Middle frontal gyrus (tissue), 1 donor: ENCODE measurements around the gene ZFYVE9.

Experiments
- DNase-seq: peaks from one replicate; pipeline ENCODE4 v3.0.0-alpha.2; 2015; ENCODE audit warnings: low spot score; ENCODE audit errors: extremely low spot score

The ZFYVE9 gene

DNA sequence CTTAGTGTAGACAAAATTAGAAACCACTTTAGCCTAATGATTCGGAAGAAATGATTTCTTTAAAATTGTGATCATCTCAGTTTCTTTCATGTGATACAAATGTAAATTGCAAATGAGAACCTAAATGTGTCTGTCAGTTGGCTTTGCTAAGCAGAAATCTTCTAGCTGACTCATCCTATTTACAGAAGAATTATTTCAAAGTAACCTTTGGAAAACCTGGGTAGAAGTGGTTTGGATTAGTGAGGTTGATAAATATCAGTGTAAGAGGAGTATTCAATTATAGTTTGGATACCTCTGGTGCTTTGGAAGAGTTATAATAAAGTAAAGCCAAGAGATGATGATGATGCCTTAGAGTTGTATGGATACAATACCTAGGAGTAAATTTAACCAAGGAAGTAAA lies 186.7 kb downstream of the ZFYVE9 start:
- DNase-seq = no peak

DNA sequence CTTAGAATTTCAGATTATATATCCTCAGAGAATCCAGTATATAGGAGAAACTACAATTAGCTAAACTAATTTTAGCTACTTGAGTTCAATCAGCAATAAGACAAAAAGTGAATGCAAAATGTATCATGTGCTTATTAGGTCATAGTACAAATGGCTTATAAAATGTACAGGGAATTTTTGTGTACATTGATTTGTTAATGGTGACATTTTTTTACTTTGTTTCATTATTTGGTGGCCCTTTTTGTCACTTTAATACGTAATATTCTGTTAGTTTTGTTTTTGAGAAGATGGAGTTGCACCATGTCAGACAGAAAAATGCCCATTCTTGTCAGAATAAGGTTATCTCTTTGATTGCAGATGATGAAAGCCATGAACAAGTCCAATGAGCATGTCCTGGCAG lies 190.5 kb downstream of the ZFYVE9 start:
- no peak for DNase-seq

DNA sequence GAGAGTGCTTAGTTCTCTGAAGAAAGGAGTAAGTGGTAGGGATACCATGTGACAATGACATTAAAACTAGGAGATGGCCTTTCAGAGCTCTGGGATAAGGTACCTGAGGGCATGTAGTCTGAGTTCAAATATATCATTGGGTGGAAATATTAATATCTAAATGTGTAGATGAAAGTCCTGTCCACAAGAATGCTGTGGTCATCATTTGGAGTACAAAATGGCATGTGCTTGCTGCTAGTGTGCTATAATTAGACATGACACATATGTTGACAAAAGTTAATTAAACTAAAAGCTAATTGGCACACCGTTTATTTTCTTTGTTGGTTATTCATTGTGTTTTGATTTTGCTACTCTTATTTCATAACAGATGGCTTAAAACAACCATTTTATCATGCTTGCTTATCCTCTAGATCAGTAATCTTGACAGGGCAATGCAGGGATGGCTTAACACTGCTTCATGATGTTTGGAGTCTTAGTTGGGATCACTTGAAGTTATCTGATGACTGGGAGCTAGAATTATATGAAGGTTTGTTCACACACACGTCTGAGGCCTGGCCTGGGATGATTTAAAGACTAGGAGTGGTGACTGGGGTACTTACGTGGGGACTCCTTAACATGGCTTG lies 193.1 kb downstream of the ZFYVE9 start:
- no peak for DNase-seq

DNA sequence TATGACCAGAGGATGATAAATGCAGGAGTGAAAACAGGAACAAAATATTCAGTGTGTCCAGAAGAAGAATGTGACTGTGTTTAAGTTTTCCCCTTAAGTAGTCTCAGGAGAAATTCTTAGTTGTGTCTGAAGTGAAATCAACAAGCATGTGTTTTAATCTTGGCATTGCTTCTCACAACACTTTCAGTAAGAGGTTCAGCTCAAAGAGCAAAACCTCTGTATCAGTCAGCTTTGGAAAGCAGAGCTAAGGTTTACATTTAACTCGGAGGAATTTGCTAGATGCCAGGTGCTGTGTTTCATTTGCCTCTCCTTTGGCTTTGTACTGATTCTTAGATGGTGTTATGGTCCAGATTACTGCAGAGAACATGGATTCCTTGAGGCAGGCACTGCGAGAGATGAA lies 195.6 kb downstream of the ZFYVE9 start:
- DNase-seq = no peak

DNA sequence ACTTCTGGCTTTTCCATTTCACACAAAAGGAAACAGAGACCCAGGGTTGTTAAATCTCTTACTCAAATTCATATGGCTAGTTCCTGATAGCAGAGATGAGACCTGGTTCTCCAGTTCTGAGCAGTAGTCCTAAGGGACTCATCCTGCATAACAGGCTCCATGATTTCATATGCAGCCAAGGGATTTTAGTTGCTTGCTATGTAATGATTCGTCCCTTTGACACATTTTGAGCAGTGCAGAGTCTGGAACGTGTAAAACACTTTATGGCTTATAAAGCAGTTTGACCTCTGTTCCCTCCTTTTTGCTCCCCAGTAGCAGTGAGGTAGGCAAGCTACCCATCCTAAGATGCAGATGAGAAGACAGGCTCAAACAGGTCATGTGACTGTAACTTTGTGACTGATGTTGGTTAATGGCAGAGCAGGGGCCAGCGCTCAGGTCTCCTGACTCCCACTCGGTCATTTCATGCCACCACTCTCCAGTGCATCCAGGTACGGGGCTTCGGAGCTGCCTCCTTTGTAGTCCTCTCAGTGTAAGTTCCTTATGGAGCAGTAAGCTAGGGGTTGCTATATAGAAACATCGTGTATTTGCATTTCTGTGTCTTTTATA lies 199.9 kb downstream of the ZFYVE9 start:
- DNase-seq = no peak

DNA sequence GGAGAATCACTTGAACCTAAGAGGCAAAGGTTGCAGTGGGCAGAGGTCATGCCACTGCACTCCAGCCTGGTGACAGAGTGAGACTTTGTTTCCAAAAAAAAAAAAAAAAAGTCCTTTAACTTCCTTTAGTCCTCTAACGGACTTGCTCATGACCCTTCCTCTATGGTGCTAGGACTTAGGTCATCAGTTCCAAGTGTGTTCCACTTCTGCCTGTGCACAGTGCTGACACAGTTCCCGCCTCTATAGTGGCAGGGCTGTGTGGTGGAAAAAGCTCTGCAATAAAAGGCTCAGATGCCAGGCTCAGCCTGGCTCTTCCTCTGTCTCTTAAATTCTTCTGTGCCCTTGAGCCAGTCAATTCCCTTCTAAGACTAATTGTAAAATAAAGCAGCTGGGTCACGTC lies 202.1 kb downstream of the ZFYVE9 start:
- DNase-seq = no peak

DNA sequence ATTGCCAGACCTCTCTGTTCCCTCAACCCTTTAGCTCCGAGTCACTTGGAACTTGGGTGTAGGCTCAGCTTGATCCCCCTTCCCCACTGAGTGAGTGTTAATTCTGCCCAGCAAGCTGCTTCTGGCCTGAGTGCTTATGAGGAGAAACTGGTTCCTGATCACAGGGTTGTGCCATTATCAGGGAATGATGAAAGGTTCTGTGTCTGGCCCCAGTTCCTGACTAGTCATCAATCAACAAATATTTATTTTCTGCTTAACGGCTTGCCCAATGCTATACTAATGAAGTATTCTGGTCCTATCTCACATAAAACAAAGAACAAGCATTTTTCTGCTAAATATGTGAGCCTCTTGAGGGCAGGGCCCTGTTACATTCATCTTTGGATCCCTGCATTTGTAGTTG lies 203.4 kb downstream of the ZFYVE9 start:
- DNase-seq = no peak

DNA sequence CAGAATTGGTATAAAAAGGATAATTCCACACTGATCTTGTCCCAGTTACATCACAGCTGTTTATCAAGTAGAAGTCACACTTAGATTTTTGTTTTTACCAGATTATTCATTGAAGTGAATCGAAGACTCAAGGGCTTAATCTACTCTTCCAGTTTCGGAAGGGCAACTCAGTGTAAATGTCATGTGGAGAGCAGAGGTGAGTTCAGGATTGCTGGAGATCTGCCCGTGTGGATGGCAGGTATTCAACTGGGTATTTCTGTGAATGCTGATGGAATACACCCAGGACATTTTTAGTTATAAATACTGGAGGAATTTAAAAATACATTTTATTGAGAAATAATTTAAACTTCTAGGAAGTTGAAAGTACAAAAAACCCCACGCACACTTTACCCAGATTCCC lies 204.8 kb downstream of the ZFYVE9 start:
- no peak for DNase-seq

DNA sequence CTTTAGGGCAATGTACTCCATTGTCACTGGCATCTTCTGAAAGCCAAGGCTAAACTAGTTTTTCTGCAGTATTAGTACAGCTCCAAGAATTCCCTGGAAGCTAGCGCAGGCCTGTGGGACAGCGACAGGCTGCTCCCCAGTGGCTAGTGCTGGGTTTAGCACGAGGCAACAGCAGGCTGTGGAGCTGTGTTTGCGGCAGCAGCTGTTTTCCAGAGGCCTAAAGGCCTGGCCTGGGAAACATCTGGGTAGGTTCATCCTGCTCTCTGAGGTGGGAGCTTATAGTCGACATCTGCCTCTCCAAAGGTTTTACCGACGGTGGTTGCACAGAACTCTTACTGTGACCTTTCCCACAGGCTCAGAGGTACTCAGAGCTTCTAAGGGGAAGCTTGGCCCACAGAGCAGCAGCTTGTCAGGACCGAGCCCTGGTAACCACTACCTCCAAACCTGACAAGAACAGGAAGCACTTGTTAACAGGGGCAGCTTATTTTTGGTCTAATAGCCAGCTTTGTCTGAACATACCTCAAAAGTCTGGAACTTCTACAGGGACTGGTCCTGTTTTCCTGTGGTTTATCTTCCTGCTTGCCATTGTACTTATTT lies 206.9 kb downstream of the ZFYVE9 start:
- DNase-seq = peak; percentile 37

DNA sequence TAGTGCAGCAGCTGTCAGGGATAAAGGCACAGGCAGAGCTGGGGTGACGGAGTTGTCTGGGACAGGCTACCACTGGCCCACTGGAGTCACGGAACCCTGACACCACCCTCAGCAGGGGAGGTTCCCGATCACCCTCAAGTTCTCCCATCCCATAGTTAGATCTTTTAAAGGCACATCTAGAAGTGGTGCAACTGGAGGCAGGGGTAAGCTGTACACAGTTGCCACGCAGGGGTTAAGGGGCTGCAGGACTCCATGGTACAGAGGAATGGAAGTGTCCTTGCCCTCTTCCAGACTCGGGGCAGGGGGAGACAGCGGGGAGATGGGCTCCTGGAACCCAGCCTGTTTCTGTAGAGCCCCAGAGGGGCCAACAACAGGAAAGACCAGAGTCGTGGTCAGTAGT lies 210.8 kb downstream of the ZFYVE9 start:
- no peak for DNase-seq

DNA sequence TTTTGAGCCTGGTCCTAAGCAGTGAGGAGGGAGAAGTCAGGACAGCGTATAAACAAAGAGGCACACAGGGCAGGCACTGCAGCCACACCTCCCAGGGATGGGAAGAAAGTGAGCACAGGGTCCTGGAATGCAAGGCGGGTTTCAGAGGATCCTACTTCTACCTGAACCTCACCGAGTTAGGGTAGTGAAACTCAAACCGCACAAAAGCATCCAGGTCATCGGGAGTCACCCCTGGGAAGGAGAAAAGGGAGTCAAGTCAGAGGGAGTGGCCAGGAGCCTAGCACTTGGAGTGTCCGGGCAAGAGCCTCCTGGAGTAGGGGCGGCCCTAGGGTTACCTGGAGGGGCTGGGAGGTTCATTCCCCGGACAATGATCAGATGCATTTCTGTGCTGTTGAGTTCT lies 213.5 kb downstream of the ZFYVE9 start:
- DNase-seq = no peak

DNA sequence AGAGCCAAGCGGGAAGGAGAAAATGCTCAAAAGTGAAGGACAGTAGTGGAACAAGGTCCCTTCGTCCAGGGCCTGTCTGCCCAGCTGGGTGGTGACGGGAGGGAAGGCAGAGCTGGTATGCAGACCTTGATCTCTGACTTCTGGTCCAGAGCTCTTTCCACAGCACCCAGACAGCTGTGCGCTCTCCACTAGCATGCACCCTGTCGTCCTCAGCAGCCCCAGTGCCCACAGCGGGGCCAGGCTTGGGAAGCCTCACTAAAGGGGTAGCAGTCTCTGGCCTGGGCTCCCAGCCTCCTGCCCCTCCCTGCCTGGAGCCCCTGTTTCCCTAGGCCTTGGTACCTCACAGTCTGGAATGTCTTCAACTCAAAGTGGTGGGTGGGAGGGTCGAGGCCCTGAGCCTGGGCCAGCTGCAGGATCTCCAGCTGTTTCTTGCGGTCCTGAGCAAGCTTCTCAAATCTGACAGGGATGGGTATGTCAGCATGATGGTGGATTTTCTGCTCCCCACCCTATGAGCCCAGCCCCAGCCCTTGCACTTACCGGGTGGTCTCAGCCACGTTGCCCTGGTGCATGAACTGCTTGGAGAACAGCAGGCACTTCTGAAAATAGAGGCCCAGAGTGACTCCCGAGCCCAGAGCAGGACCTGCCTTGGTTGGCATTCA lies 214.1 kb downstream of the ZFYVE9 start:
- no peak for DNase-seq

DNA sequence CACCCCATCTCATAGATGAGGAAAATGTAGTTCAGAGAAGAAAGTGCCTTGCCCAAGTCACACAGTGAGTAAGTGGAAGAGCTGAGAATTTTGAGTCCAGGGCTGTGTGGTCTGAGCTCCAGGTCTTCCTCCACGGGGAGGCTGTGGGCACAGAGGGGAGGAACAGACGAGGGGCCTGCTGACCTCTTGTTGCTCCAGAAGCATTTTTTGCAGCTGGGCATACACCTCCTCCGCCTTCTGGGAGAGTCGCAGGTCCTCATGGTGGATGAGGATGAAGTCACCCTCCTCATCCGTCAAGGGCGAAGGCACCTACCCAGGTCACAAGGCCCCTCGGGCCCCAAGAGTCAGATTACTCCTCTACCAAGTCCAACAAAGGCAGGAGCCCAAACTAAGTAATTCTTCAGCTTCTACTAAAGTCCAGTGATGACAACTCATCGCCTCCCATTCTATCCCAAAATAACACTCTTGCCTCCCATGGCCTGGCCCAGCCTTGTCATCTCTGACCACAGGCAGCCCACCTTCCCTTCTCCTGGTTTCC lies 215.0 kb downstream of the ZFYVE9 start:
- DNase-seq = no peak

DNA sequence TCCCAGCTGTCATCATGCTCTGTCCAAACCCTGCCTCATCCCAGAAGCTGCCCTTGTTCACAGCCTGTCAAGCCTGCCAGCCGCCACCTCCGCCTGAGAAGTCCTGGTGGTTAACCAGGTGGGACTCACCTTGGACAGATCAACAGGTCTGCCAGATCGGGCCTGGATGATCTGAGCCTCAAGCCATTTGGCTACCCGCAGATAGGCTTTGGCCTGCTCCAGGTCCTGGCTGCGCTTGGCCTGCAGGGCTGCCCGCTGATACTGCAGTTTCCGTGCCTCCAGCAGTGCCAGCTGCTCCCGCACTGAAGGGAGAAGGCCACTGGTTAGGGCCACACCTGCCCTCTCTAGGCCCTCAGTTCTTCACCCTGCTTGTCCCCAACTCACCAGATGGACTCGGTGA lies 215.5 kb downstream of the ZFYVE9 start:
- DNase-seq = no peak

DNA sequence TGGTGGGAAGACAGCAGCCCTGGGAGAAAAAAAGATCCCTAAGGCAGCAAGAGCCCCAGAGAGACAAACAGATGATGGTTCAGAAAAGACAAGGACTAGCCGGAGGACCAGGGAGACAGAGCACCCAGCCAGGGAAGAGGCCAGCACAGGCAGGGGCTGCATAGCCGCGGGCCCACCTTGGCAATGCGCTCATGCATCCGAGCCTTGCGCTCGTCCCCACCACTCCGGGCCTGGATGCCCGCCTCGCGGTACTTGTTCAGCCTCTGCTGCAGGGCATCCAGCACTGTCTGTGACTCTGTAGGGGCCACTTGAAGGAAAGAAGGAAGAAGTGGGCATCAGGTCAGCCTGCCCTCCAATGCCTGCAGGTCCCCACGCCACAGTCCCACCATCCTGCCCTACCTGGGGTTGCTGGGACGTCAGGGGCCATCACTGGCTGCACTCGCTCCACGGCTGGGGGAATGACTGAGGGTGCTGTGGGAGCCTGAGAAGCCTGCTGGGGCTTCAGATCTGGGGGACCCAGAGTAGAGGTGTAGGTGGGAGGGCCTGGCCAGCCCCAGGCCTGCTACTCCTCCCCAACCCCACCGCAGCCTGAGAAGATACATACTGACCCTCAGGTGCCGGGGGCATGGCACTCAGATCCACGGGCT lies 217.1 kb downstream of the ZFYVE9 start:
- DNase-seq = no peak

DNA sequence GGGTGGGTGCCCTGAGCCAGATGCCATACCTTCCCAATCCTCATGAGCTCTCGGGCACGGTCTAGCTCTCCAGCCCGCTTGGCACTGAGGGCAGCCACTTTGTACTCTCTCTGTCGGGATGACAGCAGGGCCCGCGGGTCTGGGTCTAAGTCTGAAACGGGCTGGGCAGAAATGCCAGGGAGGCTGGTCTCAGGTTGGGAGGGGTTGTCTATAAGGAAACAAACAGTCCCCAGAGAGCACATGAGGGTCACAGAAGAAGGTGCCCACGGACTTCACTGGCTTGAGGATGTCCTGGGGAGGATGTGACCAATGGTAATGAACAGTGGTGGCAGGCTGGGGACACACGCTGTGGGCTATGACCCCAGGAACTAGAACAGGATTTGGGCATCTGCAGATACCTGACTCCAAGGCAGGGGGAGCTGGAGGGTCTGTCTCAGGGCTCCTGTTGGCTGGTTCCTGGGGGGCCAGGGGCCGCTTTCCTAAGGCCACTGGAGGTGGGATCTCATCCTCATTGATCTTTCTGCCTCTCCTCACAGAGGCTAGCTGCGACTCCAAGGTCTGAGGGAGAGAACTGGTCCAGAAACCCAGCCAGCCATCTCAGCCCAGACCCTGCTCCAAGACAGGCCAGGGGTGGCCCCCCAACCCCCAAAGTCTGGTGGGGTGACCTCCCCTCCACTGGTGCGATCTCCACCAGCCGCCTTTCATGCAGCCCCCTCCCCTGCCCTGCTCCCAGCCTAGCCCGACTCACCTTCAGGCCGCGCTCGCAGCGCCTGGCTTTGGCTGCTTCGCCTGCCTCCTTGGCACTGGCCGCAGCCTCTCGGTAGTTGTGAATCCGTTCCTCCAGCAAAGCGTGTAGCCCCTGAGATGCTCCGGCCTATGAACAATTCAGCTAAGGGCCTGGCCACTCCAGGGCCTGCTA lies 218.0 kb downstream of the ZFYVE9 start:
- no peak for DNase-seq

DNA sequence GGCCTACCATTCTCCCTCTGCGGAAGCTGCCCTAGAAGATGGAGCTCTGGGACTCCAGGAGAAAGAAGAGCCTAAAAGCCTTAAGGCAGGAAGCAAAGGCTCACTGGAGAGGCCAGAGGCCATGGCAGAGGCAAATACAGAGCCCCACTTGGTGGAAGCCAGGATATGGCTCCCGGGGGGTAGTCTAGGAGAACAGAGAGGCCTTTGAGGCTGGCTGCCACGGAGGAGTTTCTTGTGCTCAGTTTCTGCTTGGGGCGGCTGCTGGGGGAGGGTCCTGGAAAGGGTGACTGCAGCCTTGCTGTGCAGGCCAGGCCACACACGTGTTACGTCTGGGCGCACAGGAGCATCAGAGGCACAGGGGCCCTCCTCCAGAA lies 218.7 kb downstream of the ZFYVE9 start:
- no peak for DNase-seq

DNA sequence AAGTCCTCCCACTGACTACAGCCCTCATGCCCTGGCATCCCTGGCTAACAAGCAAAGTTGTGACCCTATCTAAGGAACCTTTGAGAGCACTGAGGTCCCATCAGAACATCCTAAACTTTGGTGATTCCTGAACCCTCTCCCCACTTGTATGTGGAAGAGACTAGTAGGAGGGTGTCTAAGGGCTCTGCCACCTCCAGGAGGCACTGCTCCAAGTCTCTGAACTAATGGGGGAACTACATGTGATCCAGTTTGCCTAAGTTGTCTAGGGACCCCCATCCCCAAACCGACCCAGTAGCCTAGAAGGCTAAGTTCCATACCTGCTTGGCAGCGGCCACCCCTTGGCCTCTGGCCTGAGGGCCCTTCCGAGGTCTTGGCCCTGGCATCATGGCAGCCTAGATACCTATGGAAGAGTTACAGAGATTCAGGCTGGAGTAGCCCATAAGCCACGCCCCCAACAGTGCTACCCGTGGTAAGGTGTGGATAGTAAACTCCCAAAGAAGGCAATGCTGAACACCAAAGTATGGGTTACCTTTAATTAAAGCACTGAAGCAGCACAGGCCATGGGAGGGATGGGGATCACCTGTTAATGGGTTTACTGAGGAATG lies 222.4 kb downstream of the ZFYVE9 start:
- DNase-seq = no peak

DNA sequence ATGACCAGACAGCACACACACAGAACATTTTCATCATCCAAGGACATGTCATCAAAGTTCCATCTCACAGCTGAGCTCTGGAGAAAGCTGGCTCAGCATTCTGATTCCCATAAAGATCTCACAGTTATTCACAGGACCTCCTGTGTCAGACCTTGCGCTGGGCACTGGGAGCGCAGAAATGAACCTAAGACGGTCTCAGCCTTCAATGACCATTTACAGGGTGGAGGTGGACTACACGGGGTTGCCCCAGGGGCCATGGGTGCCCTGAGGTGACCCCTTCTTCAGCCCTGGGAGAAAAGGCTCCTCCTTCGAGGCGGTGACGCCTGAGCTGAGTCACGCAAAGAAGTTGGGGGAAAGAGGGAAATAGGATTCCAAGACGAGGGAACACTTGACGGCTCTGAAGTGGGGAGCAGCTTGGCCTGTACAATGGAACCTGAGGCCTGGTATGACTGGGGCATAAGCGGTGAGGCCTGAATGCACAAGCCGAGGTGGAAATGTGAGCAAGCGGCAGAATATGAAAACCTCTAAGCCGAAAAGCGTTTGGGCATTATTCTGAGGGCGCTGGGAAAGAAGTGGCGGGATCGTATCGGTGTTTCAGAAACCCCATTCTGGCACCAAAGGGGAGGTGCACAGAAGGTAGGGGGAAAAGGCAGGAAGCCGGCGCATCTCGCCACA lies 223.3 kb downstream of the ZFYVE9 start:
- DNase-seq = no peak
